Hematopoietic multipotent progenitor cell (in vitro differentiated cells): Measurements from ENCODE around the gene FAHD2A. TPM values are rescaled to one million over a fixed set of nuclear protein-coding genes. Genes with fewer than 3 reads are reported as not detected.
"Not testable (repeated sequence)": the region's sequence is repeated elsewhere in the genome, so short reads cannot be mapped to it uniquely, and the experiment has no call there.

Experiments
- DNase-seq, 3 donors: peaks; one replicate each; pipeline ENCODE4 v3.0.0-alpha.2; 2011 to 2015; ENCODE audit warnings: low read depth in 2 of 3, low spot score in 2 of 3
- small RNA-seq: library from RNA; depleted of rRNA; stranded (forward); fragments of <200 nt; gene quantifications from one replicate; pipeline ENCODE3, GENCODE V24; 2012
- total RNA-seq: library from RNA; depleted of rRNA; stranded (reverse); fragments of >200 nt; gene quantifications from one replicate; pipeline ENCODE4 v1.2.3, GENCODE V29; 2012

FAHD2A gene
- total RNA-seq, 1 donor: 40.1 TPM

- not testable (repeated sequence) for DNase-seq
These were observed 30.9 kb downstream of the FAHD2A start for GRCh38 chr2:95433373-95433772.

- DNase-seq: not testable (repeated sequence)
These were observed 31.5 kb downstream of the FAHD2A start for GRCh38 chr2:95433973-95434372.

- DNase-seq: not testable (repeated sequence)
These were observed 32.1 kb downstream of the FAHD2A start for GRCh38 chr2:95434507-95435076.

GRCh38 chr2:95435162-95435871 is 32.8 kb downstream of the FAHD2A start:
- DNase-seq: not testable (repeated sequence)

- not testable (repeated sequence) for DNase-seq
These were observed 33.3 kb downstream of the FAHD2A start for GRCh38 chr2:95435872-95436209.

GRCh38 chr2:95442474-95443099 is 40.1 kb downstream of the FAHD2A start:
- DNase-seq: not testable (repeated sequence)

- DNase-seq: not testable (repeated sequence)
These were observed 42.8 kb downstream of the FAHD2A start for GRCh38 chr2:95445317-95445716.

GRCh38 chr2:95463292-95463691 is 60.8 kb downstream of the FAHD2A start:
- not testable (repeated sequence) for DNase-seq

Small RNA genes lying within 50 kb of the gene (small RNA-seq; reads per million reads assigned to genes)
- not detected for gene AC133104.2

Other genes starting within 250 kb of the FAHD2A start
- 15.6 TPM for gene ZNF514, start 242.9 kb upstream of the FAHD2A start, total RNA-seq
- gene ZNF2, start 236.9 kb upstream of the FAHD2A start, total RNA-seq: 5.7 TPM
- gene ZNF892, start 195.2 kb upstream of the FAHD2A start, total RNA-seq: 4.8 TPM
- 0.54 TPM for gene PROM2, start 128.3 kb upstream of the FAHD2A start, total RNA-seq
- 7.5 TPM for gene KCNIP3, start 105.4 kb upstream of the FAHD2A start, total RNA-seq
- not detected for gene TRIM43B, start 82.0 kb downstream of the FAHD2A start, total RNA-seq
- gene TRIM43, start 189.3 kb downstream of the FAHD2A start, total RNA-seq: not detected